Measurements from ENCODE around the gene OSBP.

OSBP gene

DNA sequence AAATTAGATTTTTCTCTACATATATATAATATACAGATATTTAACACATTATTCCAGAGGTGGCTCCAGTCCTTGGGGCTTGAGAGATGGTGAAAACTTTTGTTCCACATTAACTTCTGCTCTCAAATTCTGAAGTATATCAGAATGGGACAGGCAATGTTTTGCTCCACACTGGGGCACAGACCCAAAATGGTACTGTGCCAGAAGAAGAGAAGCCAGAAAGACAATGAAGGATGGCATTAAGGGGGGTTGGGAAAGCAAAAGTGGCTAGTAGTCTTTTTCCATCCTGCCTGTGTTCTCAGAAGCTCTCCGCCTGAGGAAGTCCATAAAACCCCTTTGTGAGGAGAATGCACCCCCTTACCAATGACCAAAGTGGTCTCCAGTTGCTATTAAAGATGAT lies 40.1 kb downstream of the OSBP start:
- peaks cover 53% of the 10 kb centered on the region for H3K36me3 Mint-ChIP-seq

DNA sequence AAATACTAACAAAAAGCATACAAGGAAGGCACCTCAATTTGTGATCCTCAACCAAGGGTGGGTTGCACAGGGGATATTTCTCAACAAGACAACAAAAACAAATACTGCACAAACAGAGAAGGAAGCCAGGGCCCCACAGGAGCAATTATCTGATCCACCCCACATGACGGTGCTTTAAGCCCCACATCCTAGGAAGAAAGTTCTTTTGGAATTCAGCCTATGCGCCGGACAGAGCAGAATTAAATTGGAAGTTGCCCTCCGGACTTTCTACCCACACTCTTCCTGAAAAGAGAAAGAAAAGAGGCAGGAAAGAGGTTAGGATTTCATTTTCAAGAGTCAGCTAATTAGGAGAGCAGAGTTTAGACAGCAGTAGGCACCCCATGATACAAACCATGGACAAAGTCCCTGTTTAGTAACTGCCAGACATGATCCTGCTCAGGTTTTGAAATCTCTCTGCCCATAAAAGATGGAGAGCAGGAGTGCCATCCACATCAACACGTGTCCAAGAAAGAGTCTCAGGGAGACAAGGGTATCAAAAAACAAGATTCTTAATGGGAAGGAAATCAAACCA lies 40.6 kb downstream of the OSBP start:
- Mint-ChIP-seq H3K9me3 (no peaks in the 10 kb centered on the region), H3K27me3 (no peaks in the 10 kb centered on the region), H3K4me1 (no peaks in the 10 kb centered on the region), H3K36me3 (peaks cover 48% of the 10 kb centered on the region), H3K27ac (no peak overlapping the region), H3K4me3 (no peak overlapping the region)
- CTCF ChIA-PET: no interaction called here
- DNase-seq: no peak

More for the DNA sequence above, 40.1 kb downstream of the OSBP start:
- Mint-ChIP-seq H3K27me3 (no peaks in the 10 kb centered on the region), H3K9me3 (no peaks in the 10 kb centered on the region), H3K4me3 (no peak overlapping the region), H3K27ac (no peak overlapping the region), H3K4me1 (no peaks in the 10 kb centered on the region)
- CTCF ChIA-PET: no interaction called here
- no peak for DNase-seq

DNA sequence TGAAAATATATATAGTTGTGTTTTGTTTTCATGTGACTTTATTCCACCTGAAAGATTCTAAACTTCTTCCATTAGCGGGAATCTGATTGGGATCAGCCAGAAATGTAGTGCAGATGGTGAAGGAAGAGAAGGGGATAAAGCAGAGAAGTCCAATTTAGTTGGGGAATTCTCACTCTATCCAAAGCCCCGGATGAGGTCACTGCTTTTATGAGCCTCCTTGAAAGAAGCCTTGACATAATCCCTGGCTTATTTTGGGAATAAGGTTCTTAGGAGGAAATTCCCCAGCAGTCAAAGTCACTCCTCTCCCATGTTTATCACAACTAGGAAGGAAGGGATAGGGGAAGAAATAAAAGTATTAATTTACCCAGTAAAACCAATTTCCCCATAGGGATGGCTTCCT lies 41.1 kb downstream of the OSBP start:
- no peak for DNase-seq
- H3K27me3 Mint-ChIP-seq: no peaks in the 10 kb centered on the region
- no peak overlapping the region for H3K4me3 Mint-ChIP-seq
- no peaks in the 10 kb centered on the region for H3K4me1 Mint-ChIP-seq
- no peak overlapping the region for H3K27ac Mint-ChIP-seq
- no peaks in the 10 kb centered on the region for H3K9me3 Mint-ChIP-seq
- peaks cover 43% of the 10 kb centered on the region for H3K36me3 Mint-ChIP-seq
- CTCF ChIA-PET: interaction anchor here (0.6 kb wide), 1 partner anchor 37 kb away, joined by 3 read pairs; no protein-coding TSS in a partner anchor

DNA sequence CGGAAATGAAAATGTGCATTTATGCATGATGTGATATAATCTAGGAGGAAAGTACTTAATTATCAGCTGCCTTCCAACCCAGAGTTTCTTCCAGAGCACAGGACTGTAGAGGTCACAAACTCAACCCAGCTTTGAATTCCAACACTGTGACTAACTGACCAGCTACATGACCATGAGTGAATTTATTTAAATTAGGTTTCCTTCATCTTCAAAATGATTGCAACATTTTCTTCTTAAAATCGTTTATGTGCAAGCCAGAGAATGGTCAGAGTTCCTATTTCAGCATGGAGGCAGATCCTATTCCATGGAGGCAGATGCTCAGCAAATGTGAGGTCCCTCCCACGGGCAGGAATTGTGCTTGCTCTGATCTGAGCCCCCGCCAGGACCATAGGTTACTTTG lies 42.4 kb downstream of the OSBP start:
- no peak for DNase-seq
- Mint-ChIP-seq H3K27me3 (no peaks in the 10 kb centered on the region), H3K4me1 (no peaks in the 10 kb centered on the region), H3K4me3 (no peak overlapping the region), H3K36me3 (peaks cover 34% of the 10 kb centered on the region), H3K27ac (no peak overlapping the region), H3K9me3 (no peaks in the 10 kb centered on the region)
- CTCF ChIA-PET: no interaction called here

DNA sequence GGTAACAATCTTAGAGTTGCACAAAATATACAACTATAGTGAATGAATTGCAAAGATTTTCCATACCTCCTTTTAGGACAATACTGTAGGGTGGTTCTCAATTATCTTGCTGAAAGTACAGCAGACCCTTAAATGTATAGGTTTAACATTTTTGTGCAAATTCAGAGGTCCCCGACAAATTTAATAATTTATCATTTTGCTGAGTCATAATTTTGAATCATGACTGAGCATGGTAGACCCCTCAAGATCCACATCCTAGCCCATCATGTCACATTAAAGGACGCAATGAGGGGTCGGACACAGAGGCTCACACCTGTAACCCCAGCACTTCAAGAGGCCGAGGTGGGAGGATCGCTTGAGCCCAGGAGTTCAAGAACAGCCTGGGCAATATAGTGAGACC lies 43.5 kb downstream of the OSBP start:
- DNase-seq: no peak
- H3K36me3 Mint-ChIP-seq: peaks cover 27% of the 10 kb centered on the region
- CTCF ChIA-PET: no interaction called here
- H3K4me1 Mint-ChIP-seq: no peaks in the 10 kb centered on the region
- H3K4me3 Mint-ChIP-seq: no peak overlapping the region
- H3K9me3 Mint-ChIP-seq: no peaks in the 10 kb centered on the region
- H3K27me3 Mint-ChIP-seq: no peaks in the 10 kb centered on the region
- H3K27ac Mint-ChIP-seq: no peak overlapping the region

DNA sequence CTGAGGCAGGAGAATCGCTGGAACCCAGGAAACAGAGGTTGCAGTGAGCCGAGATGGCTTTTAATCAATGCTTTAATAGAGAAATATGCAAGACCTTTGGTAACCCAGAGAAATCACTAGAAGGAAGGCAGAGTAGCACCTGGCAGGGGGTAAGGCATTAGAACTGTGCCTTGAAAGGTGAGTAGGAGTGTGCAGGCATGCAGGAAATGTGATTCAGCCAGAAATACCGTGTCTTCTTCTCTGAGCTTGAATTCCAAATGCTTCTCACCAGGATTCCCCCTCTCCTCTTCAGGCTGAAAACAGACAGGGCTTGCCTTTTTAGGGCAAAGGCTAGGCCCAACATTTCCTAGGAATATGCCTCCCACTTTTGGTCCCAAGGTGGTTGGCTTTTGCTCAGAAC lies 53.3 kb downstream of the OSBP start:
- CTCF ChIA-PET: no interaction called here
- Mint-ChIP-seq H3K27me3 (peaks cover 33% of the 10 kb centered on the region), H3K27ac (no peak overlapping the region), H3K4me1 (peaks cover 42% of the 10 kb centered on the region), H3K4me3 (no peak overlapping the region), H3K36me3 (peaks cover 2% of the 10 kb centered on the region), H3K9me3 (no peaks in the 10 kb centered on the region)
- no peak for DNase-seq

DNA sequence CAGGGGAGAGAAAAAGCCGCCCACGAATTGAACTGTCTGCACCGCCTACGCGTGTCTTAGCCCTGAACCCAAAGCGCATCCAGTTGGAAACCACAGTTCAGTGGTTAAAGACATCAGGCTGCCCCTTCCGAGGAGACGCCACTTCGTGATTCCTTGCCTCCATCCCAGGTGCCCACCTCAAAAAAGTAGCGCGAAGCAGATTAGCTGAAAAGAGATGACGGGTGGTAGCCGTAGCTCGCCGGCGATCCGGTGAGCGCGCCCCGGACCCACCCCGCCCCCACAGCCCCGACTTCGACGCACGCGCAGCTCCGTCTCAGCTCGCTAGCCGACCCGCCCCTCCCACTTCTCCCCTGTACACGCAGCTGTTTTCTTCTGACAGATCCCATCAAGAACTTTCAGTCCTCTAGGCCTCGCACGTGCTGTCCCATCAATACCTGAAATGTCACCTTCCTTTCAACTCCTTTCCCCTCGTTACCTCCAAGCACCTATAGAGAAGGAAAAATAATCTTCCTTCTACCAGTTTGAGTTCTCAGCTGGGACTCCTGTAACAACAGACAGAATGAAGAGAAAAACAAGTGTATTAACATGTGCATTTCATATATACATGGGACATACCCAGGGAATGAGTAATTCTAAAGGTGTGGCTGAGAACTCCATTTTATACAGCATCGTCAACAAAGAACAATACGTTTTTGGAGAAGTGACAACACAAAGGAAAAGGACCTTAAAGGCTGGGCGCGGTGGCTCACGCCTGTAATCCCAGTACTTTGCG lies 54.7 kb downstream of the OSBP start:
- Mint-ChIP-seq H3K4me1 (peaks cover 49% of the 10 kb centered on the region), H3K27ac (peak overlapping the region; percentile 90), H3K36me3 (peaks cover 2% of the 10 kb centered on the region), H3K27me3 (peaks cover 41% of the 10 kb centered on the region), H3K4me3 (peak overlapping the region; percentile 86), H3K9me3 (no peaks in the 10 kb centered on the region)
- peak; percentile 85 for DNase-seq
- CTCF ChIA-PET: interaction anchor here (1.0 to 1.1 kb wide), 3 partner anchors 11 to 425 kb away, joined by 3 to 4 read pairs (median 3); partner anchors contain the start of gene OSBP

DNA sequence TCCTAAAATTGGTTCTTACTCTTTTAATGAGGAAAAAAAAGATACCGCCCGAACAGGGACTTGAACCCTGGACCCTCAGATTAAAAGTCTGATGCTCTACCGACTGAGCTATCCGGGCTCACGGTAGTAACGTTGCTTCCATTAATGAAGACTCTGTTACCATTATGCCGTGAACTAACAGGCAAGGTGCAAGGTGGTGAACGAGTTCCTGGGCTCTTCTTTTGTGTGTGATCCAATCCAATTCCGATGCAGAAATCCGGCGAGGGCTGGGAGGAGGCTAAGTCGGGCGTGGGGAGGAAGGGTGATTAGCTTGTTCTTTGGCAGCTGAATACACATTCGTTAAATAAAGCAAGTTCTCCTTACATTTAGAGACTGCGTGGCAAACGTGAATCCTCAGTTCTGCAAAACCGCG lies 55.3 kb downstream of the OSBP start:
- H3K9me3 Mint-ChIP-seq: no peaks in the 10 kb centered on the region
- peak; percentile 77 for DNase-seq
- H3K27ac Mint-ChIP-seq: peak overlapping the region; percentile 90
- peaks cover 2% of the 10 kb centered on the region for H3K36me3 Mint-ChIP-seq
- H3K4me3 Mint-ChIP-seq: peak overlapping the region; percentile 86
- peaks cover 45% of the 10 kb centered on the region for H3K27me3 Mint-ChIP-seq
- CTCF ChIA-PET: interaction anchor here (1.0 to 1.1 kb wide), 3 partner anchors 11 to 424 kb away, joined by 3 to 4 read pairs (median 3); partner anchors contain the start of gene OSBP
- H3K4me1 Mint-ChIP-seq: peaks cover 50% of the 10 kb centered on the region

DNA sequence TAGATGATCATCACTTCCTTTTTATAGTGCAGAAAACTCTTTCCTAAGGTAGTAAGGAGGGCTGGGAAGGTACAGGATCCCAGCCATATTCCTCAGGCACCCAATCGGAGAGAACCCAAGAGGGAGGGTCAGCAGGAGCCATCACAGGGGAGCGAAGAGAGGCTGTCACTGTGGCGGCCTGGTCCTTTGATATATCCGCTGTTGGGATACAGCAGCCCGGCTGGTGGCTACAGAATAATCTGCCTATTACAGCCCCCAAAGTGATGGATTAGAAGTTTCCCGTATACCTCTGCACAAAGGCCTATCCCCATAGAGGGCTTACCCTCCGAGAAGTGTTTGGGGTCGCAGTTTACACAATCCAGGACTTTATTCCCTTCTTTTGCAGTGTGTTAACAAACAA lies 55.7 kb downstream of the OSBP start:
- Mint-ChIP-seq H3K9me3 (no peaks in the 10 kb centered on the region), H3K27ac (peak overlapping the region; percentile 90), H3K4me3 (peak overlapping the region; percentile 86), H3K27me3 (peaks cover 45% of the 10 kb centered on the region), H3K36me3 (peaks cover 2% of the 10 kb centered on the region), H3K4me1 (peaks cover 51% of the 10 kb centered on the region)
- CTCF ChIA-PET: interaction anchor here (1.1 kb wide), 1 partner anchor 424 kb away, joined by 3 read pairs; no protein-coding TSS in a partner anchor
- DNase-seq: no peak

DNA sequence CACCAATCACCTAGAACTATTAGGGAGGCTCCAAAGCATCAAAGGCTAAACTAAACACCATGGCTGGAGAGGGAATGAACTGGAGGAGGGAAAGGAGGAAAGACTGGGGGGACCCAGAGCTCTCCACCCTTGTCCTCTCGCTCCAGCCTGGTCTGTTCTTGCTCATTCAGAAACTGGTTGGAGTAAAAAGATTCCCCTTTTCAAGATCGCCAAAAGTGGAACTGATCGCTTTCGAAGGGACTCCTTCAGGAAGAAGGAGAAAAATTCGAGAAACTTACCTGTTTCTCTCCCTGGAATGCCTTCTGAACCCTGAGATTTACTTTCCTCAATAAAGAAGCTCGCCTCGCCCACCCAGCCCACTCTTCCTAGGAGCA lies 57.3 kb downstream of the OSBP start:
- CTCF ChIA-PET: interaction anchor here (0.6 to 1.1 kb wide), 3 partner anchors 21 to 196 kb away, joined by 3 to 4 read pairs (median 4); no protein-coding TSS in a partner anchor
- Mint-ChIP-seq H3K4me1 (peaks cover 53% of the 10 kb centered on the region), H3K4me3 (peak overlapping the region; percentile 33)

DNA sequence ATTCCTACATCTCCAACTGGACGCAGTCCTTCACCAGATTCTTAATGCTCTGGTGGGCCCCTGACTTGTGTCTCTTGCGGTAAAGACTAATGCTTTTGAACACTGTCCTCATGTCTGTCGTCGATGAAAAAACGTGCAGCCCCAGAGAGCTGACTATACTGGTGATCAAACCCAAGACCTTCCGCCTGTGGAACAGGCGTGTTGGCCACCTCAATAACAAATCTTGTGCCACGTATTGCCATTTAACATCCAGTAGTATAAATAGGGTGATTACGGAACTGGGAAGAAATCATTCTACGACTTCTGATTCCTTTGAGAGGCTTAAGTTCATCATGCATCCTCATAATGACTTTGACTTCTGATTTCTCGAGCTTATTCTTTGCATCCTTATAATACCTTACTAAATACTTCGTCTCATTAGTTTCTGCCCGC lies 58.6 kb downstream of the OSBP start:
- Mint-ChIP-seq H3K27ac (peak overlapping the region; percentile 75), H3K27me3 (peaks cover 73% of the 10 kb centered on the region), H3K9me3 (no peaks in the 10 kb centered on the region), H3K4me1 (peaks cover 57% of the 10 kb centered on the region), H3K36me3 (peaks cover 2% of the 10 kb centered on the region), H3K4me3 (peak overlapping the region; percentile 51)
- CTCF ChIA-PET: interaction anchor here (1.3 kb wide), 1 partner anchor 9 kb away, joined by 5 read pairs; no protein-coding TSS in a partner anchor
- DNase-seq: no peak

More for the DNA sequence above, 57.3 kb downstream of the OSBP start:
- DNase-seq: no peak
- peaks cover 2% of the 10 kb centered on the region for H3K36me3 Mint-ChIP-seq
- no peaks in the 10 kb centered on the region for H3K9me3 Mint-ChIP-seq
- H3K27ac Mint-ChIP-seq: peak overlapping the region; percentile 60
- H3K27me3 Mint-ChIP-seq: peaks cover 62% of the 10 kb centered on the region

DNA sequence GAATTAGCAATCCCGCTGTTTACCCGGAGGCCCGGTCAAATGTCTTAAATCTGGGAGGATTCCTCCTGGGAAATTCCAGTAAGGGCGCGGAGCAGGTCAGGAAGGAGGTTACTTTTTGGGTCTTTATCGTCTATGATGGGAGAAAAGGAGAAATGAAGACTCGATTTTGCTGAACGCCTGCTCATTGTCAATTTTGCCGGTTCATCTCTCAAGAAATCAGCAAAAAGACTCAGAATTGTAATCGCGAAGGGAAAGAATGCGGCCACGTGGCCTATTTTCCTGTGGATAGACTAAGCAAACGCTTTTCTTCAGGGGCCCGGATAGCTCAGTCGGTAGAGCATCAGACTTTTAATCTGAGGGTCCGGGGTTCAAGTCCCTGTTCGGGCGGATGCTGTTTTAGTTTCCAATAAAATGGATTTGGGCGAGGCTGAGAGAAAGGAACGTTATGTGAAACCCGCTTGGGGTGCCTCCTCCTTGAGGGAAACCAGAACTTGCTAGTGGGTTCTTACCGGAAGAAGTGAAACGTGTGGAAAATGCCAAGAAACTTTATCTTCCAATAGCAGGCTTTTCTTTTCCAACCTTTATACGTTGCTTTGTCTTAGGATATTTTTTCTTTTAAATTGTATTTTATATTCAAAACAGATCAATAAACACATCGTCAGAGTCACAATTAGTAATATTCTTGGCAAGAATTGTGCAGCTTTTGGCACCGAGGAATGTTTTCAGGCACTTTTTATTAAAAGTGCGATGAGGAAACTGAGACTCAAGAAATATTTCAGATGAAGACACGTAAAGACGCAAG lies 59.3 kb downstream of the OSBP start:
- DNase-seq: peak; percentile 57
- CTCF ChIA-PET: interaction anchor here (1.3 kb wide), 1 partner anchor 10 kb away, joined by 5 read pairs; no protein-coding TSS in a partner anchor
- Mint-ChIP-seq H3K4me3 (peak overlapping the region; percentile 53), H3K27ac (peak overlapping the region; percentile 74), H3K9me3 (no peaks in the 10 kb centered on the region), H3K4me1 (peaks cover 58% of the 10 kb centered on the region), H3K27me3 (peaks cover 74% of the 10 kb centered on the region), H3K36me3 (peaks cover 2% of the 10 kb centered on the region)

DNA sequence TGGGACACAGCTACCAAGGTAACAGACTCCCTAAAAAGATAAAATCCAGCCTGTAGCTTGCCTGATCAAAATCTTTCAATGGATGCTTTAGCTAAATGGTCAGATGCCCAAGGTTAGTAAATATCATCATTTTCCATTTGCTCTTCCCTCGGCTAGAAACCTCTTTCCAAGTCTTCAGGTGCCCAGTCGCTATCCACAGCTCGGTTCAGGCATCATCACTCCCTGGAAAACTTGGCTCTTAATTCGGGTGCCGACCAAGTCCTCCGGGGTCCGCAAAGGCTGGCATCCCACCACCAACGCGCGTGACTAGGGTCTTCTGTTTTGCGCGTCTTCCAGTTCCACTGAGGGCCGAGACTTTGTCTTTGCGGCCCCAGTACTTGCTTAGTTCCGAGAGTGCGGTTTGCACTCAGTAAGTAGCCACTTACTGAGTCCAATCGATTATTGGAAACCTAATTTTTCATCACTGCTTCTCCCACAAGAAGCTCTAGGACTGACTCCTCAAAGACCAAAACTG lies 59.9 kb downstream of the OSBP start:
- H3K9me3 Mint-ChIP-seq: no peaks in the 10 kb centered on the region
- DNase-seq: no peak
- H3K36me3 Mint-ChIP-seq: peaks cover 2% of the 10 kb centered on the region
- no peak overlapping the region for H3K27ac Mint-ChIP-seq
- H3K4me3 Mint-ChIP-seq: peak overlapping the region; percentile 53
- CTCF ChIA-PET: no interaction called here
- H3K27me3 Mint-ChIP-seq: peaks cover 79% of the 10 kb centered on the region
- H3K4me1 Mint-ChIP-seq: peaks cover 60% of the 10 kb centered on the region

DNA sequence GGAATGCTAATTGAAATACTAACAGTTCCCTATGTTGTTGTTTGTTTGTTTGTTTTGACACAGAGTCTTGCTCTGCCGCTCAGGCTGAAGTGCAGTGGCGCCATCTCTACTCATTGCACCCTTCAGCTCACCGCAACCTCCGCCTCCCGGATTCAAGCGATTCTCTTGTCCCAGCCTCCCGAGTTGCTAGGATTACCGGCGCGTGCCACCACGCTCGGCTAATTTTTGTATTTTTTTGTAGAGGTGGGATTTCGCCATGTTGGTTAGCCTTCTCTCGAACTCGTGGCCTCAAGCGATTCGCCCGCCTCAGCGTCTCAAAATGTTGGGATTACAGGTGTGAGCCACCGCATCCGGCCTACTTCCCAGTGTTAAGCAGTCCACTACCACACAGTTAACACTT lies 62.3 kb downstream of the OSBP start:
- Mint-ChIP-seq H3K9me3 (no peaks in the 10 kb centered on the region), H3K27ac (no peak overlapping the region), H3K36me3 (no peaks in the 10 kb centered on the region), H3K4me3 (no peak overlapping the region), H3K27me3 (peaks cover 63% of the 10 kb centered on the region), H3K4me1 (peaks cover 59% of the 10 kb centered on the region)
- no peak for DNase-seq
- CTCF ChIA-PET: no interaction called here

Data from activated naive CD4-positive, alpha-beta T cell treated with anti-CD3 and anti-CD28 coated beads, Interleukin-2, amount 10 ng/mL, durations not matched to agents 7 days and 5 days (primary cell).